Esophagus mucosa (tissue), 1 donor: ENCODE measurements around the gene TENM3. TPM values are rescaled to one million over a fixed set of nuclear protein-coding genes. Genes with fewer than 3 reads are reported as not detected.

Experiments used
- ATAC-seq: fragments of 200-7000 bp; cut with Tn5 transposase; one replicate; pipeline ENCODE4 v1.9.1; 2020
- total RNA-seq: library from RNA; stranded (reverse); gene quantifications from one replicate; pipeline ENCODE4 v1.2.4, GENCODE V29; 2023
- donor health status: DM: yes; HTN: yes; CAD: no.

The TENM3 gene
- total RNA-seq, 1 donor from 2014 or later, result 3.6 TPM

DNA sequence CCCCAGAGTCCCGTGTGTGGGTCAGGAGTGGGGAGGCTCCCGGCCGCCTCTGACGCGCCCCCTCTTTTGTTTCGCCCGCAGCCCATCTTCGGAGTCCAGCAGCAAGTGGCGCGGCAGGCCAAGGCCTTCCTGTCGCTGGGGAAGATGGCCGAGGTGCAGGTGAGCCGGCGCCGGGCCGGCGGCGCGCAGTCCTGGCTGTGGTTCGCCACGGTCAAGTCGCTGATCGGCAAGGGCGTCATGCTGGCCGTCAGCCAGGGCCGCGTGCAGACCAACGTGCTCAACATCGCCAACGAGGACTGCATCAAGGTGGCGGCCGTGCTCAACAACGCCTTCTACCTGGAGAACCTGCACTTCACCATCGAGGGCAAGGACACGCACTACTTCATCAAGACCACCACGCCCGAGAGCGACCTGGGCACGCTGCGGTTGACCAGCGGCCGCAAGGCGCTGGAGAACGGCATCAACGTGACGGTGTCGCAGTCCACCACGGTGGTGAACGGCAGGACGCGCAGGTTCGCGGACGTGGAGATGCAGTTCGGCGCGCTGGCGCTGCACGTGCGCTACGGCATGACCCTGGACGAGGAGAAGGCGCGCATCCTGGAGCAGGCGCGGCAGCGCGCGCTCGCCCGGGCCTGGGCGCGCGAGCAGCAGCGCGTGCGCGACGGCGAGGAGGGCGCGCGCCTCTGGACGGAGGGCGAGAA, 556.5 kb downstream of the TENM3 start:
- ATAC-seq, result no peak

DNA sequence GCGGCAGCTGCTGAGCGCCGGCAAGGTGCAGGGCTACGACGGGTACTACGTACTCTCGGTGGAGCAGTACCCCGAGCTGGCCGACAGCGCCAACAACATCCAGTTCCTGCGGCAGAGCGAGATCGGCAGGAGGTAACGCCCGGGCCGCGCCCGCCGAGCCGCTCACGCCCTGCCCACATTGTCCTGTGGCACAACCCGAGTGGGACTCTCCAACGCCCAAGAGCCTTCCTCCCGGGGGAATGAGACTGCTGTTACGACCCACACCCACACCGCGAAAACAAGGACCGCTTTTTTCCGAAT, 557.0 kb downstream of the TENM3 start:
- ATAC-seq, result no peak

DNA sequence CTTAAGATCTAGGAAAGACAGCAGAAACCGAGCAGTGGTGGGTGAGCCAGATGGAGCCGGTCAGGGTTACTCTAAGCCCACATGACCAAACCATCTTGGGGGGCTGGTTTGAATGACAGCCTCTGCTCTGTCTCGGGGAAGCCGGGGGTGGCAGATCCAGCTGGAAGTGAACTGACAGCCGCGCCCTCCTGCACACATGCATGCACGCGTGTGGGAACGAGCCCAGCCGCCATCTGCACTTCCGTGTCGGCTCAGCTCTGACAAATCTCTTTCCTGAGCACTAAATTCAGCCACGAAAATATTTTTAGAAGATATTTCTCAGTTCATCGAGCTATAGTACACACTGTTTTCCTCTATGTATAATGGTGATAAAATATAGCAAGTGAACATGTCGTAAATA, 558.4 kb downstream of the TENM3 start:
- ATAC-seq, result no peak

DNA sequence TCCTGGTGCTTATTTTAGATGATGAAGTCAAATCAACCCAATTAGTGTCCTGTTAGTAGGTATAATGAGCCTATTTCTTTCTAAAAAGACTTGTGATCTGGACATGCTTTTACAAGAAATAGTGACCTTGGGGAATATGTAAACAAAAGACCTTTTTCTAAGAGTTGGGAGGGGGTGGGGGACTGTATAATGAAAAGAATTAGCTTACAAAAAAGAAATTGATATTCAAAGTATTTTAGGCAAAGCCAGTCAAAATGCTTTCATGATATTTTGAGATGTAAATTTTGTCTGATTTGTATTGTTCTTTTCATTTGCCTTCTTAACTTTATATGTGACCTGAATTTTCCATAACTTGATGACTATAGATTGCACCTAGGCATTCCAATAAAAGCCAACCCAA, 559.4 kb downstream of the TENM3 start:
- no peak for ATAC-seq

DNA sequence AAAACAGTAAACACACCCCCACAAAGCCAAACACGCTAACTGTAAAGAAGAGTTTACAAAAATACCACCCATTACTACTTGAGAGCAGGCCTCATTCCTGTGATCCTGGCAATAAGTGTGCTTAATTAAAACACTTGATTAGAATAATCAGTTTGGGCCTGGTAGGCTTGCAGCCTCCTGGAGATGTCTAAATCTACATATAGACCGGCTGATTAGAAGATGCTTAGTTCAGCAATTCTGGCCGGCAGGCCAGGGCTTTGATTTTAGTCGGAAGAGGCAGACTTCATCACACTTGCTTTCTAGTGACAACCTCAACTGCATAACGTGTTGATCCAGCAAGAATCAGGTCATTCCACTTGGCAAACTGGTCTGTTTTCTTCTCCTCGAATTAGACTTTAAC, 560.0 kb downstream of the TENM3 start:
- ATAC-seq, result no peak

DNA sequence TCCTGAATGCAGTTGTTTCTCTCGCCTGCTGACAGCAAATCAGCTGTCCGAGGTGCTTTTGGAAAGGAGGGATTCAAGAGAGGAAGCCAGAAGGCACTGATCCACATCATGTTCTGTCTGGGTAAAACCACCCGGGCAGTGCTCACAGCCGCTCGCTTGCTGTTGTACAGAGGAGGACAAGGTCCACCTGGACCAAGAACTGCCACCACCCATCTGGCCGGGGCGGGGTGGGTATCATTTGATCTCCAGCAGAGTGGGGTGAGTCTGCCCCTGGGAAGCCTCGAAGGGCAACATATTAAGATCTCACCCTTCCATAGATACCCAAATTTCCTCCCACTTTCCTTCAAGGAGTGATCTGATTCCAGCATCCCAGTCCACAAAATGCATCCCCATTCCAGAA, 560.9 kb downstream of the TENM3 start:
- ATAC-seq, result no peak

DNA sequence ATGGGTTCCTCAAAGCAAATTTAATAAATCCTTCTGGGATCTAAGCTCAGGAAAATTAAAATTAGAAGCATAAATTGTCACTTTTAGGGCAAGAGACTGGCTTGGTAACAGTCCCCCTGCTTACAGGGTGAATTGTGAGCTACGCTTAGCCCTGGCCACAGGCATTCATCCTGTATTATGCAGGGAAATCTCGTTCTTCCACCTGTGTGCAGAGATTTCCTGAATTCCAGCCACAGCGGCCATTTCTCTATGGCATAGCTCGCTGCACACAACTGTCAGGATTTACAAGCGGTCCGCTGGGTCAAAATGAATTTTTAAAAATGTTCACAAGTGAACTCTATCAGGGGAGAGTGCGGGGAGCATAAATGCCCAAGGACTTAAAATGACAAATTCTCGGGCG, 562.1 kb downstream of the TENM3 start:
- no peak for ATAC-seq

DNA sequence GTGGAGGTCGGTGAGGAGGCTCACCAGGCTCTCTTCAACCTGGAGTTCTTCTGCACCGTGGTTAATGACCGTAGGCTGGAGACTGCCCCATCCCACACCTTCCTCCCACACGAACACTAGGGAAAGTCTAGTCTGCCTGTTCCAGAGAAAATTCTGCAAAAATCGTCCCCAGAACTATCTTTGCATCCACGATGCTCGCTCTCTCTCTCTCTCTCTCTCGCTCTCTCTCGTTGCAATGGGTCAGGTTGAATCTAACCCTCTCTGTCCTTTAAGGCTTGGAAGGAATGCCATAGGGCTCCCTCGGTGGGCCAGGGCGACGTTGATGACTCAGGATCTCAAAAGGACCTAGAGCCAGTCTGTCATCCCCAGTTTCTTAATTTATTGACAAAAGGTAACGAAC, 562.5 kb downstream of the TENM3 start:
- no peak for ATAC-seq

DNA sequence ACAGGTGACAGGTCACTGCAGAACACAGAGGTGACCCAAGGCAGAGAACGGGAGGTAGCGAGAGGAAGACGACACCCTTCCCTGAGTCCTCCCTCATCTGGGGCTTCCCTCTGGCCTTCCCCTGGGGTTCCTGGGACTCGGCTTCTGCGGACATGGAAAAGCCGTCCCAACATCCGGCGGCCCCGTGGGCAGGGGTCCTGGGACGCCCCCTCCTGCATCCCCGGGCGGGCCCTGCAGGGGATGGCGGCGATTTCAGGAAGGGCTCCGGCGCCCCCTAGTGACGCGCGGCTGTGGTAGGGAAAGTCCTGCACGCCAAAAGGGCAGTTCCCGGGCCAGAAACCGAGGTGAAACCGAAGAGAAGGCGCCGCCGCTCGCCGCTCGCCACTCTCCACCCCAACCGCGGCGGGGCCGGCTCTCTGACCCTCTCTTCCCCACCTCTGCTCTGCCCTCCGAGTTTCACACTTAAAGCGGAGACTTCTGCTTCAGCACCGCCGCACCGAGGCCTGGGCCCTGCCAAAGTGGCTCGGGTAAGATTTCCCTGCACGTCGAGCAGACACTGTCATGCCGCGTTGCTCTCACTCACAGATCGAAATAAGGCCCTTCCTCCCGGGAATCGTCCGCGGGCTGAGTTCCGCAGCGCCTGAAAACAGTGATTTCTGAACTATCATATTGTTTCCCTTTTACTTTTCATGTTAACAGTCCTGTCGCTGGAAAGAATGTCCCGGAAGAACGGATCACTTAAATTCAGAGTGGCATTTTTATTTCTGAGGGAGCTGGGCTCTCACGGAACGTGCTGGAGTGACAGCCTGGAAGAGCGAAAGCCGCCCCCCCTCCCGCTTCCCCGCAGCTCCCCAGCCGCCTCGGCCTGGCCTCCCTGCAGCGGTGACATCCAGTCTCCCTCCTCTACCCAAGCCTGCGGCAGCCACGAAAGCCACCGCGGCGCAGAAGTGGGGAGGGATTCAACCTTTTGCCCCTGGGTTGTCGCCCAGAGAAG, 563.4 kb downstream of the TENM3 start:
- ATAC-seq, result peak; percentile 60

DNA sequence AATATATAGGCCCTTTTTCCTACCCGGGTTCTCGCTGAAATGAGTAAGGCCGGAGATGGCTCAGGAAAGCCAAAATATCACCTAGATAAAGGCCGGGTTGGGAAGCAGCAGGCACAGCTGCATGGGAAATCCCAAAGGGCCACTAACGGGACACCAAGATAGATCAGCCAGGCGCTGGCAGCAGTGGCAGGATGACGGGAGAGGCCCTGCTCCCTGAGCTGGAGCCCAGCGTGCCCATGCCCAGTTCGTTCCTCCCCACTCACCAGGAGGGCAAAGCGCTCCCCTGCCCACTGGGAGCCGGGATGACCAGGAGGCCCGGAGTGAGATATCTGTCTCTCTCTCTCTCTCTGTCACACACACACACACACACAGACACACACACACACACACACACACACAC, 564.1 kb downstream of the TENM3 start:
- no peak for ATAC-seq

DNA sequence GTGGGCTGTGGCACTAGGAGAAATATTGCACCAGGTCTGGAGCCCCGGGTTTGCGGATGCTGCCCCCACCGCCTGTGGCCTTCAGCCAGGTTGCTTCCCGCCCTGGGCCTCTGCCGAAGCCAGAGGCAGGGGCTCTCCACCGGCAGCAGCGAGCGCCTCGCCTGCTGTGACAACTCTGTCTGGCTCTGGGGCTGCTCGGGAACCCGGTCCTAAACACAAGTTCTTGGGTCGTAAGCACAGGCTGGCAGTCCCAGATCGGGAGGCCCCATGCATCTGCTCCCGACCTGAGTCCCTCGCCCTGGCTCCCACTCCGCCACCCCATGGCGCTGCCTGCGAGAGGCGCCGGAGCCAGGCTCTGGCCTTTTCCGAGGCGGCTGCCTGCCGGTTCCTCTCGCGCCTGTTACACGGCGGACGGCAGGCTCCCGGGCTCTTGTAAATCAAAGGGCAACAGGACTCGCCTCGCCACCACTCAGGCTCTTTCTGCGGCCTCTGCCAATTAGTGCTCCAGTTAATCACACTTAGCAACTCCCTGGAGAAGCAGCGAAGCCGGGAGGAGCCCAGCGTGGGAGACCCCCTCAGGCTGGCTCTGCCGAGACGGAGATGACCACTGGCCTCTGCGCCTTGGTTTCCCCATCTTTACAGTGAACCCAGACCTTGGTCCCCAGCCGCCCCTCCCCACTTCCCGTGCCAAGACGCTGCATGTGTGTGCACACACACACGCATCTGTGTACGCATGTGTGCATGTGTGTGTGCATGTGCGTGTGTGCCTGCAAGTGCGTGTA, 564.8 kb downstream of the TENM3 start:
- no peak for ATAC-seq

DNA sequence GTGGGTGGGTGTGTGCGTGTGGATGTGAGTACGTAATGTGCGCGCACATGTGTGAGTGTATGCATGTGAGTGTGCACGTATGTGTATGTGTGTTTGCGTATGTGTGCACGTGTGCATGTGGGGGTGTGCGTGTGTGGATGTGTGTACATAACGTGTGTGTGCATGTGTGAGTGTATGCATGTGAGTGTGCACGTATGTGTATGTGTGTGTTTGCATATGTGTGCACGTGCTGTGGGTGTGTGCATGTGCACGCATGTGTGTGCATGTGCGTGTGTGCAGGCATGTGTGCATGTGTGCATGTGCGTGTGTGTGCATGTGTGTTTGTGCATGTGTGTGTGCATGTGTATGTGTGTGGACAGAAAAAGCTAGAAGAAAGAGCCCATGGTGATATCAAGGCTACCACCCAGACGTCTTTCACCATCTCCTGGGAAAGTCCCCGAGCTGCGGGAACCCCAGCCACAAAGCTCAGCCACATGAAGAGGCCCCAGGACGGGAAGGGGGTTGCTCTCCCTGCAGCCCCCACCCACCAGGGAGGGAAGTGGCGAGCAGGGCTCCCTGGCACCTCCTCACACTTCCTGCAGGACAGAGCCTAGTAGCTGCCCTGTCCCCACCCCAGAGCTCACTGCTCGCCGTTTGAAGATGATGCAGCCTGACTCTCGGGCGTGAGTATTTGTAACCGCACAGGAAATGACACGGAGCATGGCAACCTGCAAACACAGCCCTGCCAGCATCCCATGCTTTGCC, 565.6 kb downstream of the TENM3 start:
- ATAC-seq, result no peak

DNA sequence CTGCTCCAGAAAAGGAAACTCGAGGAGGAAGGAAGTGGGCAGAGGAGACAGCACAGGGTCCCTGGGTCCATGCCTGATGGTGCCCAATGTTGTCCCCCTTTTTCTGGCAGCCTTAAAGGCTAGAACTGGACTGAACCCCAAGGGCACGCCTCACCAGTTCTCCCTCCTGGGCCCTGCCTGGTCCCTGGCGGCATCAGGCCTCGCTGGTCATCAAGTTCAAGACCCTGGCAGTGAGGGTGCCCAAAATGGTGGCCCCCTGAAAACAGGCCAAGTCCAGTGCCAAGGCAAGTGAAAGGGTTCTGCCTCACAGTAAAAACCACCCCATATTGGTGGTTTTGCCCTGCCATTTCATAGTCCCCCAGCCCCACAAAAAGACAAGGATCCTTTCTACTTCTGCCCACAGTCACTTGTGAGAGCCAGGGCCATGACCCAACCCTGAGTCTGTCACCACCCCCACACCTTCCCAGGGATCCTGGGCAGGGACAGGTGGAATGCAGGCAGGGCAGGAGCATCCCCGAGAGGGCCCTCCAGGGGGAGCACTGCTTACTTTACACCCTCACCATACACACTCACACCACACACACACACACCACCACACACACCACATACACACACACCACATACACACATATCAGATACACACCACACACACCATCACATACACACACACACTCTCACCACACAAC, 566.4 kb downstream of the TENM3 start:
- peak; percentile 62 for ATAC-seq

DNA sequence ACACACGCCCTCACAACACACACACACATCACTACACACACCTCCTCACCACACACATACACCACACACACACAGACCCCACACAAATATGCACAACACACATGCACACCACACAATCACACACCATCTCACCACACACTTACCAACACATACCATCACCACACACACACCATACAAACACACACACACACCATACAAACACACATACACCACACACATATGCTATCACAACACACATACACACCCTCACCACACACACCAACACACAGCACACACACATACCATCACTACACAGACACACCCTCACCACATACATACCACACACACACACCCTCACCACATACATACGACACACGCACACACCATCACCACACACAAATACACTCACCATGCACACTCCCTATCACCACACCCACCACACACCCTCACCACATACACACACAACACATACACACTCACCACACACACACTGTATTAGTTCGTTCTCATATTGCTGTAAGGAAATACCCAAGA, 567.0 kb downstream of the TENM3 start:
- no peak for ATAC-seq

DNA sequence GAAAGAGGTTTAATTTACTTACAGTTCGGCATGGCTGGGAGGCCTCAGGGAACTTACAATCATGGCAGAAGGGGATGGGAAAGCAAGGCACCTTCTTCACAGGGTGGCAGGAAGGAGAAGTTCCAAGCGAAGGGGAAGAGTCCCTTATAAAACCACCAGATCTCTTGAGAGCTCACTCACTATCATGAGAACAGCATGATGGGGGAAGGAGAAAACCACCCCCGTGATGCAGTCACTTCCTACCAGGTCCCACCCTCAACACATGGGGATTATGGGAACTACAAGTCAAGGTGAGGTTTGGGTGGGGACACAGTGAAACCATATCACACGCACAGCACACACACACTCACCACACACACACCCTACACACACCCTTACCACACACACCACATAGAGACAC, 569.7 kb downstream of the TENM3 start:
- peak; percentile 51 for ATAC-seq

DNA sequence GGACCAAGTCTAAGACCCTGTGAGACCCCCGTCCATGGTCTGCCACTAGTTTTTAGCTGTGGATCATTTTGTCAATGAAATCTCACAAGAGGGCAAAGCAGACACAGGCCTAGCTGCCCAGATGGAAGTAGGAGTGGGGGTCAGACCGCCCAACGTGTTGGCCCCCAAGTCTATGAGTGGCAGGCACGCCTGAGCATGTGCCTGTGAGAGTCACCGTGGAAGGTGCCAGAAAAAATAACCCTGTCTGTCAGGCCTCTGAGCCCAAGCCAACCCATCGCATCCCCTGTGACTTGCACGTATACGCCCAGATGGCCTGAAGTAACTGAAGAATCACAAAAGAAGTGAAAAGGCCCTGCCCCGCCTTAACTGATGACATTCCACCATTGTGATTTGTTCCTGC, 570.9 kb downstream of the TENM3 start:
- ATAC-seq, result peak; percentile 97

DNA sequence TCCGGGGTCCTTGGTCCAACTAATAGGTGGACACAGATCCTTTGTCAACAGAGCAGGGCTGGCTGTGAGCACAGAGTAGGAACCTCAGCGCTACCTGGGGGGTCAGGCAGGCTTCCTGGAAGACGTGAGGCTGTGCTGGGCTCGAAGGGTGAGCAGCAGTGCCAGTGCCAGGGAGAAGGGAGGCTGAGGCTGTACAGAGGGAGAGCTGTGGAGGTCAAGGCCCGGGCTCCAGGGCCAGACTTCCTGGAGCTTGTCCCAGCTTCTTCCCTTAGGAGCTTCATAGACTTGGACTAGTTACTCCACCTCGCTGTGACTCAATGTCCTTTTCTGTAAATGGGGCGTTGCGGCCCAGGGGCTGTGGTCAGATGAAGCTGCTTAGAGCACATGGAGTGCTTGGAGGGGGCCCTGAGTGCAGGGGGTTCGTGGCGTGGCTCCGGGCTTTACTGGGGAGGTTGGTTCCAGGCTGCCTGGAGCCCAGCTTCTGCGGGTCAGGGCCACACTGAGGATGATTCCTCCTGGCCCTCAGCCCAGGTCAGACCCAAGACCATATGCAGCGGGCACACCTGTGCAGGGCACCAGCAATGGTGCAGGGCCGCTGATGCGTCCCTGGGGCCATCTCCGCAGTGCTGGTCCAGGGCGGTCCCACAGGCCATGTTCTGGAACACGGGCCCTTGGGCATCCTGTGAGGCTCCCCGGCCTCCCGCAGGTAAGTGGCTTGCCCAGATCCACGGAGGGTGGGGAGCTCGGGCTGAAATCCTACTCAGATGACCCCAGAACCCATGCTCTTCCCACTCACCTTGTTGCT, 575.9 kb downstream of the TENM3 start:
- ATAC-seq, result peak; percentile 55

DNA sequence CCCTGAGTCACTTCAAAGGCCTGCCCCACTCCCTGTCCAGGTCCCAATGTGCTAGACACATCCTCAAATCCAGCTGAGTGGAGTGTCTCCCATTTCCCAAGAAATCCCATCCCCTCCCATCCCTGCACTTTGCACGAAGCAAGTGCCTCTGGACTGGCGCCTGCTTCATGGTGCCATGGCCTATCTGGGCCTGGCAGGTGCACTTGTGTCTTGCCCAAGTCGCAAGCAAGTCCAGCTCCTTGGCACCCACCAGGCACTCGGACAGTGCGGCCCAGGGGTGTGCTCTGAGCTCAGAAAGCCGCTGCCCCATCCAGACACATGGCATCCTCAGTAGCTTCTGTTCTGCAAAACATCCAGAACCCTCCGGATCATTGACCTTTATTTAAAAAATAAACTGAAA, 576.5 kb downstream of the TENM3 start:
- peak; percentile 42 for ATAC-seq

DNA sequence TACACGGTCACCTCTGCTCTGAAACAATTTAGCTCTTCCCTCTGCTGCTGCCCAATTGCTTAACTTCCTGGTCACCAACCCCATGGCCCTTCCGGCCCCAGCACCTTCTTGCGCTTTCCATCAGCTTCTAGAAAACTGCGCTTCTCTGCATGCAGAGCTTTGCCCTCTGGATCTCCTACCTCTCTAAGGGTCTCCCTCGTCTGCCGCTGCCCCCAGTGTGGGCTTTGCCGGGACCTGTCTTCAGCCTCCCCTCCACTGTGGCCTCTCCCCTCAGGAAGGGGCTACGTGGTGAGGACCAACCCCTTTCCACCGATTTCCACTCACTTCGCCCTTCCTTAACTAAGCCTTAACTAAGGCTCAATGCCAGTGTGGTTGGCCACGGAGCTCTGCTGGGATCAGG, 579.4 kb downstream of the TENM3 start:
- no peak for ATAC-seq

DNA sequence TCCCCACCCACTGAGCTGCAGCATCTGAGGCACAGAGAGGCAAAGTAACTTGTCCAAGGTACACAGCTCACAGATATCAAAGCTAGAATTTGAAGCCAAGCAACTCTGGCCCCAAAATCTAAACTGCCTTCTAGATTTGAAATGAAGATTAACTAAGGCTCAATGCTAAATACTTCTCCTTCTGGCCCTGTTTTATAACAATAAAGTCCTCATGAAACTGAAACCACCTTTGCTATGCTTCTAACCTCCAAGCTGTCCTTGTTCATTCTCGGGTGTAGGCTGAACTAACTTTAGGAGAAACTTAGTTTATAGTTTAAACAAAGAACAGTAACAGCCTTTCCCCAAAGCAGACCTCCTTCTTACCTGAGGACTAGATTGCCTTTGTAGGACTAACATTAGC, 580.4 kb downstream of the TENM3 start:
- no peak for ATAC-seq

DNA sequence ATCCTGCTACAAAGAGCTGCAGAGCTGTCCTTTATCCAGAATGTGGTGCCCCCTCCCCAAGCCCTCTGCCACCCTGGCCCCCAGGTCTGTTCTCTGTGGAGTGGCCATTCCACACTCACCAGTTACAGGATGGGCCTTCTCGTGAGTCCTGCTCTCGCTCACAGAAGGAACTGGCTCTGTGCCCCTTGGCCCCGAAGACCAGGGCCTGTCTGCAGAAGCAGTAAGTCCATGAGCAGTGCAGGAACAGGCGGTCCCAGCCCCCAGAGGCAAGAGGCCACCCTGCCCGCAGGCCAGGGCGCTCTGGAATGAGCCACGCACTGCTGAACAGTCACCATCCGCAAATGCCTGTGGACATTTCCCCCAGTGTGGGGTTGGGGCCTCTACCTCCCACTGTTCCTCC, 581.8 kb downstream of the TENM3 start:
- no peak for ATAC-seq
